ENCODE data around the gene VPS13C.

VPS13C gene

DNA sequence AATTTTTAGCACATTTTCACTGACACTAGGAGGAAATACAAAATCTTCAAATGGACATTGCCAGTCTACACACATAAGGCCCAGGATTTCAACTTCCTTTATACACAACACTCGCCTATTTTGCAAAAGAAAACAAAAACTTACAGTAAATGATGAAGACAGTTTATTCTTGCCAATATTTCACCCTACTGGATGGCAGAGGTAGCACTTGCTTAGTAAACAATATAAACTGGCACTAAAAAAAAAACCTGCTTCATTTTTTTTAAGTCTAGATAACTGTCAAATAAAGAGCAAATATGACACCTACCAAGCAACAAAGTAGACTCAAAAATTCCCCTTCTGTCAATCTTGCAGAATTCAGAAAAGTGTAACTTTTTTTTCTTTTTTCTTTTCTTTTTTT is 204.0 kb downstream of the VPS13C start:
- TF ChIP-seq TAF1 (IDR thresholded peaks at IDR 0.05; ENCODE audit: low read depth): no peak
- TF ChIP-seq CREB1 (IDR thresholded peaks at IDR 0.05; ENCODE audit: low read depth): no peak
- no peak for TF ChIP-seq CEBPB (IDR thresholded peaks at IDR 0.05)
- TF ChIP-seq REST (IDR thresholded peaks at IDR 0.05; ENCODE audit: low read depth): no peak
- TF ChIP-seq NFIC (IDR thresholded peaks at IDR 0.05): no peak
- no peak for TF ChIP-seq TCF12 (IDR thresholded peaks at IDR 0.05; ENCODE audit: low read depth)
- no peak for TF ChIP-seq FOXM1 (IDR thresholded peaks at IDR 0.05; ENCODE audit: borderline replicate concordance, low read depth)
- no peak for TF ChIP-seq YY1 (IDR thresholded peaks at IDR 0.05; ENCODE audit: low read depth)
- TF ChIP-seq, protein P1, sequence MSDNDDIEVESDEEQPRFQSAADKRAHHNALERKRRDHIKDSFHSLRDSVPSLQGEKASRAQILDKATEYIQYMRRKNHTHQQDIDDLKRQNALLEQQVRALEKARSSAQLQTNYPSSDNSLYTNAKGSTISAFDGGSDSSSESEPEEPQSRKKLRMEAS (IDR thresholded peaks at IDR 0.05): no peak

DNA sequence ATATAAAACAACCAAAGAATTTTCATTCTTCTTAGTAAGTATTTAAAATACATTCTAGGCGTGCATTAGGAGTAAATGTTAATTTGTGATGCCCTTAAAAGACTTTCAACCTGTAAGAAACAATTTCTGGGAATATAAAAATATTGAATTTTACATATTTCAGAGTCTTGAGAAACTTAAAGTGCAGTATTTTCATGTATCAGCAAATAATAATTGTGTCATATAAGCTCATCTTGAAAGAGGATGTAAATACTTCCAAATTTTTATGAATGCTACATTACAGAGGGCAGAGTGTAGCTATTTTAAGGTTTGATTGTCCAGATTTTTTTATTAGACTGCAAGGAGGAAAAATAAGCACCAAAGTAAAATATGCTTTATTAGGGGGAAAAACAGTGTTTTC is 207.1 kb downstream of the VPS13C start:
- TF ChIP-seq NFIC (IDR thresholded peaks at IDR 0.05) (no peak), TEAD4 (IDR thresholded peaks at IDR 0.05) (no peak), REST (IDR thresholded peaks at IDR 0.05; ENCODE audit: low read depth) (no peak), YY1 (IDR thresholded peaks at IDR 0.05; ENCODE audit: low read depth) (no peak), FOXM1 (IDR thresholded peaks at IDR 0.05; ENCODE audit: borderline replicate concordance, low read depth) (no peak), EP300 (IDR thresholded peaks at IDR 0.05; ENCODE audit: borderline replicate concordance) (no peak), TAF1 (IDR thresholded peaks at IDR 0.05; ENCODE audit: low read depth) (no peak), RAD21 (IDR thresholded peaks at IDR 0.05; ENCODE audit: low read depth) (no peak)
- TF ChIP-seq, protein P1 (IDR thresholded peaks at IDR 0.05): no peak

DNA sequence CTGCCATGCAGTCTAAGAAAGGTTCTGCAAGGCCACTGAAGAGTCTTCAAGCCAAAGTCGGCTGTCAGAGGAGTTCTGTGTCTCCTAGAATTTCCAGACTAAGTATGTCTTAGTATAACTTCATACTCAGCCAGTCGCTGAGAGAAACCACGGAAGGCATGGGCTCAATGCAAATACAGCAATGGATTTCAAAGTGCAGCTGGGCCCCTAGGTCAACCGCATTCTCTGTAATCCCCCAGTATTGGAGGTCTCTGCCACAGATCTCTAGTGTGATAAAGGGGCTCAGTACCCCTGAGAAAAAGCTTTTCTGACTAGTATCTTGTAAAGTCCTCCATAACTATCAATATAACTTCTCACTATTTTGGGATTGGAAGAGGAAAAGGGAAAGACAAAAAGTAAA is 208.3 kb downstream of the VPS13C start:
- TF ChIP-seq TAF1 (IDR thresholded peaks at IDR 0.05; ENCODE audit: low read depth): no peak

DNA sequence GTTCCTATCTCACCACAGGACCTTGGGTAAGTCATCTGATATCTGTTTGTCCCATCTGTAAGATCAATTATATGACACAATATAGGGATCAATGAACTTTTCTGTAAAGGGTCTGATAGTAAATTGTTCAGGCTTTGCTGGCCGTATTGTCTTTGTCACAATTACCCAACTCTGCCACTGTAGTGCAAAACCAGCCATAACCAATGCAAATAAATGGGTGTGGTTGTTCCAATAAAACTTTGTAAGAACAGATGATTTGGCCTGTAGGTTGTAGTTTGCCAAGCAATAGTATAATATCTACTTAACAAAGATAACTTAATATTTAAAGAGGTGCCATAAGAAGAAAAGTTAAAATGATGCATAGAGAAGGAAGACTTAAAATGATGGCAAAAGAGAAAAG is 210.8 kb downstream of the VPS13C start:
- TF ChIP-seq RAD21 (IDR thresholded peaks at IDR 0.05; ENCODE audit: low read depth) (no peak), TCF12 (IDR thresholded peaks at IDR 0.05; ENCODE audit: low read depth) (no peak), NFIC (IDR thresholded peaks at IDR 0.05) (no peak), ZBTB7A (IDR thresholded peaks at IDR 0.05; ENCODE audit: low read depth) (no peak), TAF1 (IDR thresholded peaks at IDR 0.05; ENCODE audit: low read depth) (no peak), FOXM1 (IDR thresholded peaks at IDR 0.05; ENCODE audit: borderline replicate concordance, low read depth) (no peak), EP300 (IDR thresholded peaks at IDR 0.05; ENCODE audit: borderline replicate concordance) (no peak), YY1 (IDR thresholded peaks at IDR 0.05; ENCODE audit: low read depth) (no peak), REST (IDR thresholded peaks at IDR 0.05; ENCODE audit: low read depth) (no peak), CEBPB (IDR thresholded peaks at IDR 0.05) (no peak), CREB1 (IDR thresholded peaks at IDR 0.05; ENCODE audit: low read depth) (no peak), EGR1 (IDR thresholded peaks at IDR 0.05) (no peak), TEAD4 (IDR thresholded peaks at IDR 0.05) (no peak)
- TF ChIP-seq, protein P1 (IDR thresholded peaks at IDR 0.05): no peak
- TF ChIP-seq, protein P2, sequence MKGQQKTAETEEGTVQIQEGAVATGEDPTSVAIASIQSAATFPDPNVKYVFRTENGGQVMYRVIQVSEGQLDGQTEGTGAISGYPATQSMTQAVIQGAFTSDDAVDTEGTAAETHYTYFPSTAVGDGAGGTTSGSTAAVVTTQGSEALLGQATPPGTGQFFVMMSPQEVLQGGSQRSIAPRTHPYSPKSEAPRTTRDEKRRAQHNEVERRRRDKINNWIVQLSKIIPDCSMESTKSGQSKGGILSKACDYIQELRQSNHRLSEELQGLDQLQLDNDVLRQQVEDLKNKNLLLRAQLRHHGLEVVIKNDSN (IDR thresholded peaks at IDR 0.05): no peak

DNA sequence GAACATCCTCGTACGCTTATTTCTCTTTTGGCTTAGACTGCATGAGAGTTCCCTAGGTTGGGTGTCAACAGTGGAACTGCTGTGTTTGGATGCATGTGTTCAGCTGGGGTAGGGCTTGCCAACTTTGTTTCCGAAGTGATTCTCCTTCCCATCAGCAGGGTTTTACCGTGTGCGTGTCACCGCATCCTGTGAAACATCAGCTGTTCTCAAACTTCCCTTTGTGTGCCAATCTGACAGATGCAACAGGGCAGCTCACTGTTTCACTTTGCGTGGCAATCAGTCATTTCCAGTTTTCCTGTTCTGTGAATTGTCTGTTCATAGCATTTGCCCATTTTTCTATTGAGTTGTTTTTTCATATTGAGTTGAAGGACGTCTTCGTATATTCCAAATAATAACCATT is 218.8 kb downstream of the VPS13C start:
- no peak for TF ChIP-seq RAD21 (IDR thresholded peaks at IDR 0.05; ENCODE audit: low read depth)
- TF ChIP-seq EP300 (IDR thresholded peaks at IDR 0.05; ENCODE audit: borderline replicate concordance): no peak
- TF ChIP-seq YY1 (IDR thresholded peaks at IDR 0.05; ENCODE audit: low read depth): no peak
- no peak for TF ChIP-seq EGR1 (IDR thresholded peaks at IDR 0.05)
- no peak for TF ChIP-seq FOXM1 (IDR thresholded peaks at IDR 0.05; ENCODE audit: borderline replicate concordance, low read depth)
- TF ChIP-seq TEAD4 (IDR thresholded peaks at IDR 0.05): no peak
- TF ChIP-seq CEBPB (IDR thresholded peaks at IDR 0.05): no peak
- TF ChIP-seq ZBTB7A (IDR thresholded peaks at IDR 0.05; ENCODE audit: low read depth): no peak
- TF ChIP-seq, protein P2 (IDR thresholded peaks at IDR 0.05): no peak
- no peak for TF ChIP-seq TAF1 (IDR thresholded peaks at IDR 0.05; ENCODE audit: low read depth)
- TF ChIP-seq REST (IDR thresholded peaks at IDR 0.05; ENCODE audit: low read depth): no peak
- TF ChIP-seq, protein P1 (IDR thresholded peaks at IDR 0.05): no peak
- no peak for TF ChIP-seq CREB1 (IDR thresholded peaks at IDR 0.05; ENCODE audit: low read depth)
- TF ChIP-seq NFIC (IDR thresholded peaks at IDR 0.05): no peak
